NOMO-1 treated with dmso at 0.1 percent for 144 hours (cell line): ENCODE measurements around the gene WNK2.
A peak's percentile ranks its signal among the peaks of the same experiment; 100 is the strongest.

Experiments
- DNase-seq: peaks from one replicate; lab custom pipeline; 2025; ENCODE audit not compliant: unreplicated experiment; lab: John Stamatoyannopoulos, UW

Gene WNK2

GRCh38 chr9:93212409-93212808, 28.5 kb downstream of the WNK2 start:
- DNase-seq: no peak

GRCh38 chr9:93216073-93216365, 32.1 kb downstream of the WNK2 start:
- no peak for DNase-seq

- no peak for DNase-seq
These were observed 33.8 kb downstream of the WNK2 start for GRCh38 chr9:93217706-93218105.

GRCh38 chr9:93218161-93218560, 34.2 kb downstream of the WNK2 start:
- no peak for DNase-seq

GRCh38 chr9:93218671-93219420, 34.9 kb downstream of the WNK2 start:
- DNase-seq: no peak

GRCh38 chr9:93219692-93220091, 35.8 kb downstream of the WNK2 start:
- DNase-seq: no peak

GRCh38 chr9:93220627-93221026, 36.7 kb downstream of the WNK2 start:
- DNase-seq: no peak

GRCh38 chr9:93221044-93221443, 37.1 kb downstream of the WNK2 start:
- no peak for DNase-seq

- peak; percentile 36 for DNase-seq
These were observed 38.9 kb downstream of the WNK2 start for GRCh38 chr9:93222890-93223259.

GRCh38 chr9:93223260-93224180, 39.6 kb downstream of the WNK2 start:
- no peak for DNase-seq

GRCh38 chr9:93224591-93224990, 40.7 kb downstream of the WNK2 start:
- DNase-seq: no peak

- DNase-seq: peak; percentile 6
These were observed 41.5 kb downstream of the WNK2 start for GRCh38 chr9:93225417-93225816.

- no peak for DNase-seq
These were observed 42.0 kb downstream of the WNK2 start for GRCh38 chr9:93225892-93226291.

GRCh38 chr9:93226819-93227218, 42.9 kb downstream of the WNK2 start:
- no peak for DNase-seq

- DNase-seq: no peak
These were observed 44.1 kb downstream of the WNK2 start for GRCh38 chr9:93228030-93228429.

GRCh38 chr9:93228453-93228852, 44.5 kb downstream of the WNK2 start:
- DNase-seq: no peak

GRCh38 chr9:93229636-93230035, 45.7 kb downstream of the WNK2 start:
- no peak for DNase-seq

- no peak for DNase-seq
These were observed 46.2 kb downstream of the WNK2 start for GRCh38 chr9:93230185-93230584.

GRCh38 chr9:93230601-93231000, 46.7 kb downstream of the WNK2 start:
- DNase-seq: no peak

GRCh38 chr9:93231121-93231694, 47.3 kb downstream of the WNK2 start:
- DNase-seq: no peak

- no peak for DNase-seq
These were observed 47.8 kb downstream of the WNK2 start for GRCh38 chr9:93231716-93232115.

- DNase-seq: no peak
These were observed 48.5 kb downstream of the WNK2 start for GRCh38 chr9:93232388-93232960.
